IPS-18c (cell line): ENCODE results near the gene FAS.

Source experiments
- H3K4me3 ChIP-seq: 2 replicates; pipeline ENCODE4 v1.7.0; 2013; ENCODE audit warnings: low read depth, mild to moderate bottlenecking, low read length, moderate library complexity; ENCODE audit not compliant: insufficient read depth
- H3K9me3 ChIP-seq: one replicate; pipeline ENCODE4 v1.6.1; 2013; ENCODE audit warnings: mild to moderate bottlenecking, low read length, moderate library complexity; ENCODE audit not compliant: control insufficient read depth, insufficient read depth

FAS gene

DNA sequence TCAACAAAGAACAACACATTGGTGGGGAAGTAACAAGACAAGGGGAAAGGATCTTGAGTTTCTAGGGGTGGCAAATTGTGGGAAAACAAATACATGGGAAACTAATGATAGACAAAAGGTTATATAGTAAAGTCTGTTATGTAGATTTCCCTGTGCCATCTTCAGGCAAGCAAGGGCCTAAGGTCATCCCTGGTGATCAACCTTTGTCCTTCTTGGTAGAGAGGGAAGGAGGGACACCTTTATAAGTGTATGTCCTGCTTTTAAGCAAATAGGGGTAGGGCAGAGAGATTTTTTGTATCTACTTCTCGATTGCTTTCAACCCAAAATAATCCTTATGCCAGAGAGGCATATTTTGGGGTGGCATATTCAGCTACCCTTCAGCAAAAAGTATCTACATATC, 26.2 kb upstream of the FAS start:
- H3K4me3 ChIP-seq = no peak overlapping the region
- no peaks in the 10 kb centered on the region for H3K9me3 ChIP-seq

DNA sequence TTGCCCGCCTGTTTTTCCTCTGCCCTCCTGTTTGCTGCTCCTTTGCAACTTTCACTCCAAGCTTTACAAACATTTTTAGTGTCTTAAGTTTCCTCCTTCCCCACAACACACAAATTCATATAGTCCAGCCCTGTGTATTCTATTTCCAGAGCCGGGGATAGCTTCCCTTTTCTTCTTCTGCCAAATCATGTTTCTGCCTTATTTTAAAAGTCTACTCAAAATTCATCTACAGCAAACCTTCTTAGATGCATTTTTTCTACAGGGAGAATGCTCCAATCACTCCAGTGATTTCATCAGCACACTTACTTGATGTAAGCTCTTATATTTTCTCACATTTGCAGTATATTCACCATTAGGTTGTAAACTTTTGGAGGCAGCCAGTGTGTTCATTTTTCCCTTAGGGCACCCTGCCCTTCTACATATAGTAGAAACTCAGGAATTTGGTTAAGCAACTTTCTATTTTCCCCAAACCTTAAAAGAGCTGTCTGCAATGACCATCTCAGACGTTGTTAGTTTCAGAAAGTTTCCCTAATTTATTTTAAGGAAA, 25.7 kb upstream of the FAS start:
- Histone ChIP-seq H3K9me3 (no peaks in the 10 kb centered on the region), H3K4me3 (no peak overlapping the region)

DNA sequence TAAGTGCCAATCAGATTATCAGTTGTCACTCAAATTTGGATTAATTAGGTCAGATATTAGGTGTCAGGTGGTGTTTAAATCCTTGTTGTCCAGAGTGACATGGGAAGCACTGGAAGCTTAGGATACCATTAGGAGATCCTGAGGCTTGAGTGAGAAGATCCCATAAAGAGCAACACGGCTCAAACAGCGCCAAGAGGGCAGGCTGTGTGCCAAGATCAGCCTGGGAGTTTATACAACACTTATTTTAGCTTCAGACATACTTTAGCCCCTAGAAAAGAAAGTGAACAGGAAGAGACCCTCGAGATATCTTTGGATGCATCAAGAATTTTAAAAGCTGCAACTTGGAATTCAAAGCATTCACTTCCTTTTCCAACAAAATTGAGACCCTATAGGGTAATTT, 23.8 kb upstream of the FAS start:
- H3K9me3 ChIP-seq = no peaks in the 10 kb centered on the region

DNA sequence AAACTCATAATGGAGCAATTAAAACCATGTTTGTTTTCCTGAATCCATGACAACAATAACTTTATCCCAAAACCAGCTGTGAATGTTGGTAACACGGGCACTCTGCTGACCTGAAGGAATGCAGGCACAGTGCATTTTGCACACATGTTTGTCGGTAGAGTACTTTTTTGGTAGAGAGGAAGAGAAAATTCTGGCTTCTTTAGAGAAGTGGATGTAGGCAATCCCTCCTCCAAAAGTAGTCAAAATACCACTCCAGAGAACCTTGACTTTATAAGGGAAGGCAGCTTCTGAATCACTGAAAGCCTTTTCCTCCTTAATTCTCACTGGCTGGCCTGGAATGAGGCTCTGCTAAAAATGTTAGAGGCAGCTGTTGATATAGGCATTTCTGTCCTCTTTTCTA, 22.2 kb upstream of the FAS start:
- no peak overlapping the region for H3K4me3 ChIP-seq

More for the DNA sequence above, 23.8 kb upstream of the FAS start:
- no peak overlapping the region for H3K4me3 ChIP-seq

DNA sequence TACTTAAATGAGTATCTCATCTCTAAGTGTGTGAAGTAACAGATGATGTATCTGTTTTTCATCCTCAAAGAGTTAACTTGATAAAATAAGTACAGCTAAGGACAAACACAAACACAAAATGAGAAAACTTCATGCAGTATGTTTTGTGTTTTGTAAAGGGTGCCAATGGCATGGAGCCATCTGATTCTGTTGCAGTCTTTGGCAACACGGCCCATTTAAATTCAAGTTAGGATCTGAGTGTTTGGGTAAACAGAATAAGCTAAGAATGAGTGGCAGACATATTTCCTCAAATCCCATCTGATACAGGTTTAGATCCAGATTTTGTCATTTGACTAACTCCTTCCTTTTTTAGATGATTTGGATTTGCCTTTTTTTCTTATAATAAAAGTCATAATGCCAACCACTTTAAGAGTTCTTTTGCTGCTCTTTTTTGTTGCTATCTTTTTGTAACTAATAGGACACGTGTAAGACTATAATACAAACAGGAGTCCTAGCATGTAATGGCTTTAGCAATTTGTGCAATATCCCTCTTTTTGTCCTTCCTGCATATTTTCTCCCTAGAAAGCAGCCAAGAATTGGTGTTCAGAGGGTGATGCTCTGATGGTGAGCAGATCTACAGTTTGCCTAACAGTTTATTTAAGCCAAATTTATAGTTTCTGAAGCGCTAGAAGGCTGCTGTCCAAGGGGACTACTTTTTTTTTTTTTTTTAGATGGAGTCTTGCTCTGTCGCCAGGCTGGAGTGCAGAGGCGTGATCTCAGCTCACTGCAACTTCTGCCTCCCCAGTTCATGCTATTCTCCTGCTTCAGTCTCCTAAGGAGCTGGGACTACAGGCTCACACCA, 19.2 kb upstream of the FAS start:
- Histone ChIP-seq H3K4me3 (no peak overlapping the region), H3K9me3 (no peaks in the 10 kb centered on the region)

More for the DNA sequence above, 22.2 kb upstream of the FAS start:
- no peaks in the 10 kb centered on the region for H3K9me3 ChIP-seq

DNA sequence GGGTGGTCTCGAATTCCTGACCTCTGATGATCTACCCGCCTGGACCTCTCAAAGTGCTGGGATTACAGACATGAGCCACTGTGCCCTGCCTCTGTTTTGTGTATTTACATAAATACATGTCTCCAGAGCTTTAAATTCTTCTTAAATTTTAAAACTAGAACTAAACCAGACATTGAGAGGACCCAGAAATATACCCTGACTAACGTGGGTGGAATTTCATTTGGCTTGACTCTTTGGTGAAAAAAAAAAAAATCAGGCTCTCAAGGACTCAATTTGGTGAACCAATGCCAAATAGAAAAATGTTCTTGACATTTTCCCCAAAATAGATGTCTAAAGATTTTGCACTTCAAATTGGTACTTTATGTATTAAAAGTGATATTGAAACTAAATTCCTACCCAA, 16.6 kb upstream of the FAS start:
- no peaks in the 10 kb centered on the region for H3K9me3 ChIP-seq
- no peak overlapping the region for H3K4me3 ChIP-seq

DNA sequence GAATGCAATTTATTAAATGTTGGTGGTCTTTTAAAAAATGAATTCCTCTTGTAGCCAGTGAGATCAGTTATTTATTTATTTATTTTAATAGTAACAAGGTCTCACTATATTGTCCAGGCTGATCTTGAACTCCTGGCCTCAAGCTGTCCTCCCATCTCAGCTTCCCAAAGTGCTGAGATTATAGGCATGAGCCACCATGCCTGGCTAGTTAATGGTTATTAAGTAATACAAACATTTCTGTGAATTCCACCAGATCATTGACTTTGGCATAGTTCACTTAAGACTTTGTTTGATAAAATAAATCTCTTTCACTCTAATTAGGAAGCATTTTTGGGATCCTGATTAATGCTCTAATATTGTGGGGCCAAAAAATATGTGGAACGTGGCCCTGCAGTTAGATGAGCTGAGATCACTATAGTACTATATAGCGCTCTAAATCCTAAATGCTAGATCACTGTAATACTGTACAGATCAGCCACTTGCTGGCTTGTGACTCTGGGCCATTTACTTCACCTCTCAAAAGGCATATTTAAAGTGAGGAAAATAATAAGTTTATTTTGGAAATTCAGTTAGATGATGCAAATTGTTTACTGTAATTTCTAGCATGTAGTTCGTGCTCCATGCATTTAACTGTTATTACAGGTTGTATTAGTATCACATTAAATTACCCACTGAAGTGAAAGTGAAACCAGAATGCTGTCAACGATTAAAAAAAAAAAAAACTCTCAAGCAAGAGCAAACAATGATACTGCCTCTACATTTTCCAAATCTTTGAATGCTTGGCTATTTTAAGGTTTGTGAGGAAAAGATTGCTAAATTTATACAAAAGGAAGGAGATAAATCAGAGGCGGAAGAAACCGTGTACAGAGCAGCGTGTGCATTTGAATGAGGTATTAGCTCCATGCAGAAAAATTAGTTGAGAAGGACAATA, 15.9 kb upstream of the FAS start:
- Histone ChIP-seq H3K4me3 (no peak overlapping the region), H3K9me3 (no peaks in the 10 kb centered on the region)

DNA sequence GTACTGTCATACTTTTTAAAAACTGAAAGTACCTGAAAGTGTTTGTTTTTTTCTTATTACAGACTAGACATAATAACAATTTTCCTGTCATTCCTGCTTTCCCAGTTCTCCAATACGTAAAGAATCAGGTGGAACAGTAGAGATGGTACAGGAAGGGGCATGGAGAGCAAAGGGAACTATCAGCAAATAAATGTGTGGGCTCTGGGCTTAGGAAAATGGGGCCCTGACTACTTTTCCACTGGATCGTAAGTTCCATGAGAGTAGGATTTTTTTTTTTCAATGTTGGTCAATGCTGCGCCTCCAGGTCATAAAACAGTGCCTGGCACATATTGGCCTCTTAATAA, 15.2 kb upstream of the FAS start:
- H3K9me3 ChIP-seq = no peaks in the 10 kb centered on the region
- H3K4me3 ChIP-seq = no peak overlapping the region

DNA sequence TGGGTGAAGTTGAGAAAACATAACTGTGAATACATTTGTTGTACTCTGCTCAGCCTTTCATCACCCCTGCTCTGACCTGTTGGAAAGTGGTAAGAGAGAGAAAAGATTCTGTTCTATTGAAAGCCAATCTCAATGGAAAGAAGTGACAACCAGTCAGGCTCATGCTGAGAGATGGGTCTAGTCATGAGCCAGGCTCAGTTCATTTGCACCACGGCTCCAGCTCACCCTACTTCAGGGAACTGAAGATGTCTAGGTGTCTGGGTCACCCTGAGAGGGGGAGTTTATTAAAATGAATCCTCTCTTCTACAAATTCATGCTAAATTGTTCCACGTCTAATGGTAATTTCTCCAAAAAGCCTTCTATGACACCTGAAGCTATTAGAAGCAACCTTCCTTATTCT, 12.1 kb upstream of the FAS start:
- Histone ChIP-seq H3K4me3 (no peak overlapping the region), H3K9me3 (no peaks in the 10 kb centered on the region)

DNA sequence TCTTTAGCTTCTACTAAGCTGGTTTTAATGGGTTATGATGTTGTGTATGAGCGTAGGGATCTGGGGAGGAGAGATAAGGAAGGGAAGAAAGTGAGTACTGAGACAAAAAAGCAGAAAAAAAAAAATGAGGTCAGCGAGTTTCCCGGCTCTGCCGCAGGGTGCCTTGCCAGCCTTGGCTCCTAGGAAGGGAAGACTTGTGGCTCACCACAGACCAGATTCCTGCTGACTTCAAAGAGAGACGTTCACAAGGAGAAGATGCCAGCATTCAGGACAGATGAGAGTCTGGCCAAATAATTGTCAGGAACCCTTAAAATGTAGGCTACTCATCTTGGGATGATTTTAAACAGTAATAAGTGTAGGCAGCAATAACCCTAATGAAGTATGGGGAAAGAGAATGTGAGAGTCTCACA, 11.4 kb upstream of the FAS start:
- Histone ChIP-seq H3K4me3 (no peak overlapping the region), H3K9me3 (no peaks in the 10 kb centered on the region)

DNA sequence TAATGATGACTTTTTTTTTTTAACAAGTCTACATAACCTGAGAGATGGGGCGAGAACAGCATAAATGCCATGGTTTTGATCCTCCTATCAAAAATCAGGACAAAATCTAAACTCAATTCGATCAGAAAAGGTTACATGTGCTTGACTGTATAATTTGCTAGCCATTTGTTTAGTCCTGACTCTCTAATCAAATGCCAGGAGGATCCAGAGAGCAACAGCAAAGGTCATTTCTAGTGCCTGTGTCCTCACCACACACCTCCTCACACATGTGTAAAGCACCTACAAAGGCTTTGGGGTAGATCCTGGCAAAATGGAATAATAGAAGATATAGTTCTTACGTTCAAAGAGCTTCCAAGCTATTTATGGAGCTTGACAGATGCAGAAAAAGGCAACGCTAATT, 11.0 kb upstream of the FAS start:
- Histone ChIP-seq H3K9me3 (no peaks in the 10 kb centered on the region), H3K4me3 (no peak overlapping the region)

DNA sequence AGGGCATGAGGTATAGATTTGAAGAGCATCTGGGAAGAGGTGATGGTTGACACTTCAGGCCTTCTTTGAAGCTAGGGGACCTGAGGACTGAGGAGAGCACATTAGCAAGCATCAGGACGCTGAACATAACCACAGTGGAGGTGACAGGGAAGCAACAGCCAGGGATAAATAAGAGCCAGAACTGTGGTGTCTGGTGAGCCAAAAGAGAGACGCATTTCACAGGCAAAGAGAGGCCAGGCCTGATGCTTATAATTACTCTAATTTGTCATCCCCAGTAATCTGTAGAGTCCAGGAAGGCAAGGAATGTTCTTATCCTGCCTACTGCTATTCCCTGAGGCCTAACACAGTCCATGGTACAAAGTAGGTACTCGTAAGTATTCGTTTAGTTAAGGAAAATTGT, 10.4 kb upstream of the FAS start:
- Histone ChIP-seq H3K4me3 (no peak overlapping the region), H3K9me3 (no peaks in the 10 kb centered on the region)

DNA sequence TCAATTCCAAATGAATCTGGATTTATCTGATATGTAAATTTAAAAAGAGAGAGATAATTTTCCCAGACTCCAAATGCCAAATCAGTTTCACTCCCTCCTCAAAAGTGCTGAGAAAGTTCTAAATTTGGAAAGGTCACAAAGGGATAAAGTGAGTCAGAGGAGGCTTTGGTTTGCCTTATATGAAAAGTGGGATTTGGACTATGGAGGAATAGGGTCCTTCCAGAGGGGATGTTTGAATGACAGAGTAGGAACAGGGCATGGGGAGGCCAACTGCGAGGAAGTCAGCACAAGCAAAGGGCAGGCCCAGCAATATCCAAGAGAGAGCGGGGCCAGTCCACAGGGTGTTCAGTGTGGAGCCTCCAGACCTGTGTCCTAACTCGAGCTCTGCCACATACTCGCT, 9.8 kb upstream of the FAS start:
- no peak overlapping the region for H3K4me3 ChIP-seq
- no peaks in the 10 kb centered on the region for H3K9me3 ChIP-seq

DNA sequence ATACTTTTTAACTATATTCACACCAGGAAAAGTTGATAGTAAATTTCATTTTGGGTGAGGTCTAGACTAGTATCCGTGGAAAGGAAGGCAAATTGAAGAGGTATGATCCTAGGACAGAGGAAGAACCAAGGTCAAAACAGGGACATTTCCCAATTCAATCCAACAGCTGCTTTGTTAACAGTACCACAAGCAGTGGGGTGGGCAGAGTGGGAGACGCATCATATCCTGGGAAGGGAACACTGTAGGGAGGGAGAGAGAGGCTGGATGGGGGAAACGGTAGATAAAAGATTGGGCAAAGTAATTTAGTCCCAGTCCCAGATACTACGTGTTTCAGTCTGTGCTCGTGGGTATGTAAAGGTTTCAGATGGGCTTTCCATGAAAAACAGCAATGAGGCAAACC, 9.2 kb upstream of the FAS start:
- no peak overlapping the region for H3K4me3 ChIP-seq
- no peaks in the 10 kb centered on the region for H3K9me3 ChIP-seq

DNA sequence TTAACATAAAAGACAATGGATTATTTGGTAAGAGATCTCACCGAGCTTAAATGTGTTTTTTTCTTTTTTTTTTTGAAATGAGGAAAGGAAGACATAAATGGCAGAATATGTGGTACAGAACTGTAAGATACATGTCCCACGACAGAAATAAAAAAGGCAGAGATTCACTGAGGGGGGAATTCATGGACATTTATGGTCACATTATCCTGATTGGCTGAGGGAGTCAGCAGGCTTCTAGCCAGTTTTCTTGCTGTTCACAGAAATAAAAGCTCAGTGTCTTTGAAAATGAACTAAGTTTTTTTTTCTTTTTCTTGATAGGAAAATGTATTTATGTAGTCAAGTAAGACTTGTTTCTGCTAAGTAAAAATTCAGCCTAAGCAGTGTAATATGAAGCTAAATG, 8.2 kb upstream of the FAS start:
- Histone ChIP-seq H3K9me3 (no peaks in the 10 kb centered on the region), H3K4me3 (no peak overlapping the region)

DNA sequence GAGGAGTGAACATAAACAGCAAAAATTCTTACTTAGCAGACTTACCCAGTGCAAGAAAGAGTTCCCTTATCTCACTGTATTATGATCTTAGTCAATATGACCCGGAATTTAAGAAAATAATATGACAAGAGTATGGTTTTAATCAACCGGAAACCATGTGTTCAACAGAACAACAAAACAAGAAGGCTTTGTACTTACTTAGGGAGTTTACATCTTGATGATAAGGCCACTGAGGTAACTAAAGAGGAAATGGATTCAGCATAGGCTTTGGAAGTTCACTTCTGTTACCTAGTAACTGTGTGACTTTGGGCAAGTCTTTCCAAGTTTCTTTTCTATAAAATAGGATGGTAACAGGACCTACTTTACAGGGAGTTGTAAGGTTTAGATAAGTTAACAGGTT, 7.4 kb upstream of the FAS start:
- Histone ChIP-seq H3K4me3 (no peak overlapping the region), H3K9me3 (no peaks in the 10 kb centered on the region)

DNA sequence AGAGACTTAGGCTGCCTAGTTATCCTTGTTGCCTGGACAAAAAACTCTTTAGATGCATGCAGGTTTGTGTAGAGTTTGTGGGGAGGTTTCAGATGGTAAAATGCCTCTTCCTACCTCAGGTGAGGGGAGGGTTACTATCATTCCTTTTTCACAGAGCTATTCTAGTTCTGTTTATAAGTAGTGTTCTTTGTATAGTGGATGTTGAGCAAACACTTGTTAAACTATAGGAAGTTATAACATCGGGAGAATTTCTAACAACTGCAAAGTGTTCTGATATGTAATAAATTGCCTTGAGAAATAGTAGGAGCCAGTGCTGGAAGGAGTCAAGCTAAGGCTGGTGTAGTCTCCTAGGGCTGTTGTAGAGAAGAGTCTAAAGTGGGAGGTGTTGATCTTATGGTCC, 6.7 kb upstream of the FAS start:
- Histone ChIP-seq H3K9me3 (no peaks in the 10 kb centered on the region), H3K4me3 (no peak overlapping the region)

DNA sequence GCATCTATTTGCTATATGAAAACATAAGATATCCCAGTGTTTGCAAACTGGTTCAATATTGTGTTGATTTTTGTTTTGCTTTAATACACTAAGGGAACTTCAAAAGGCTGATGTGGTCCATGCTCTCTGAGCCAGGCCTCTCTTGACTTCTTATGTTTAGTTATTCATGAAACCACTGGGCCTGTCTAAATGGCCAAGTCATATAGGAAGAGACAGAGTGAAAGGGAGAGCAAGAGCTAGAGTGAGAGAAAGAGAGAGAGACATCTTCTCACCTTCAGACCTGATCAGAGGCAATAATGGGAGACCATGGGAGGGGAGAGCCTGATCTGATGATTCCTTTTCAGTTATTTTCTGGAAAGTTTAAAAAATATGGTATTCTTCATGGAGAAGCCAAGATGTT, 6.1 kb upstream of the FAS start:
- H3K4me3 ChIP-seq = no peak overlapping the region
- no peaks in the 10 kb centered on the region for H3K9me3 ChIP-seq
